H1 (cell line): Measurements from ENCODE around the gene ARHGAP26. TPM values are rescaled to one million over a fixed set of nuclear protein-coding genes. Genes with fewer than 3 reads are reported as not detected.

ENCODE experiments used
- CBX5 ChIP-seq: fragments of 300-800, 300-1000 bp; sonication (generic); IDR thresholded peaks from 2 replicates; pipeline ENCODE4 v1.7.1; 2016; ENCODE audit warnings: antibody characterized with exemption, low read length, low read depth
- CHD2 ChIP-seq: IDR thresholded peaks from 2 replicates; pipeline ENCODE4 v1.6.1; 2012; ENCODE audit warnings: low read length, improper control_type of control experiment
- EP300 ChIP-seq, 2 experiments: IDR thresholded peaks; 1 replicate in 1 of 2; 2 replicates in 1 of 2; pipeline ENCODE4 v1.6.1; 2011 to 2012; ENCODE audit warnings: low read depth in 2 of 2, low read length in 2 of 2, mild to moderate bottlenecking in 2 of 2, borderline replicate concordance in 1 of 2, inconsistent platforms in 1 of 2, moderate library complexity in 1 of 2
- GTF2F1 ChIP-seq: IDR thresholded peaks from 2 replicates; pipeline ENCODE4 v1.6.1; 2012; ENCODE audit warnings: low read depth, low read length, improper control_type of control experiment, borderline replicate concordance
- MAFK ChIP-seq: IDR thresholded peaks from 2 replicates; pipeline ENCODE4 v1.6.1; 2012; ENCODE audit warnings: low read depth, mild to moderate bottlenecking, improper control_type of control experiment, low read length
- POLR2A ChIP-seq, 2 experiments: IDR thresholded peaks; 1 replicate in 1 of 2; 2 replicates in 1 of 2; pipeline ENCODE4 v1.6.1; 2011; ENCODE audit warnings: low read depth in 2 of 2, low read length in 2 of 2, mild to moderate bottlenecking in 2 of 2; ENCODE audit errors: control extremely low read depth in 1 of 2
- SUZ12 ChIP-seq: fragments of 200-600 bp; sonication (generic); IDR thresholded peaks from 2 replicates; pipeline ENCODE4 v1.6.1; 2012; ENCODE audit warnings: mild to moderate bottlenecking, inconsistent platforms, low read length, moderate library complexity, mixed read lengths
- YY1 ChIP-seq: IDR thresholded peaks from 2 replicates; pipeline ENCODE4 v1.6.1; 2011; ENCODE audit warnings: low read depth, mild to moderate bottlenecking, low read length
- polyA plus RNA-seq, 7 experiments: library from polyadenylated mRNA; depleted of rRNA in 3 of 7; stranded (reverse) in 5 of 7; unstranded in 2 of 7; fragments of >200 nt in 5 of 7; fragments of 200-250 nt in 2 of 7; gene quantifications; 1 replicate in 5 of 7; 2 replicates in 1 of 7; 4 replicates in 1 of 7; pipeline versions ENCODE4 v1.2.1 to v1.2.3, GENCODE V29; 2011 to 2013; ENCODE audit warnings: missing spikeins in 2 of 7, mixed read lengths in 2 of 7
- total RNA-seq: library from RNA; stranded (reverse); fragmentation: NEBNext Ultra II Directional; extraction: Animal tissue kit (Norgen Biotek cat#: 25700); gene quantifications from 2 replicates; pipeline ENCODE4 v1.2.1, GENCODE V29; 2021
- TF ChIP-seq, protein P1 (sequence below): fragments of 300-600 bp; sonication (generic); IDR thresholded peaks from 2 replicates; pipeline ENCODE4 v1.7.1; 2012; ENCODE audit warnings: low read length, moderate library complexity, mild to moderate bottlenecking, inconsistent platforms; ENCODE audit not compliant: insufficient replicate concordance

The ARHGAP26 gene
- total and polyA plus RNA-seq, 2 of the 8 experiments (the other 6 are each of a cell fraction or from before 2014, with no cell fraction given), result 7.1 to 24.8 TPM

DNA sequence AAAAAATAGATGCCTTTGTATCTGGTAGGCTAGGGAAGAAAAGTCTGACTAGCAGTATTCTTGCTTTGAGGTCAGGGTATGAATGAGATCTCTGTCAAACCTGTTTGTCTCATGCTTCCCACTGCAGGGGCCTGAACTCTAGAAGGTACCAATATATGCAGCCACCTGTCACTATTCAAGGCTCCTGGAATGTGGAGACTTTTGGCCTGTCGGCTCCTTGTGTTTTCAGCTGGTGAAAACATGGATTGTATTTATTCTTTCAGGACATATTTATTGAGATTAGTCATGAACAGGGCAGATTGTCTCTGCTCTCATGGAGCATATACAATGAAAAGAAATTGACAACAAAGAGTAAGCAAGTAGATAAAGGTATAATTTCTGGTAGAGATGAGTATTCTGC lies 255.8 kb downstream of the ARHGAP26 start (continued):
- TF ChIP-seq, protein P1, sequence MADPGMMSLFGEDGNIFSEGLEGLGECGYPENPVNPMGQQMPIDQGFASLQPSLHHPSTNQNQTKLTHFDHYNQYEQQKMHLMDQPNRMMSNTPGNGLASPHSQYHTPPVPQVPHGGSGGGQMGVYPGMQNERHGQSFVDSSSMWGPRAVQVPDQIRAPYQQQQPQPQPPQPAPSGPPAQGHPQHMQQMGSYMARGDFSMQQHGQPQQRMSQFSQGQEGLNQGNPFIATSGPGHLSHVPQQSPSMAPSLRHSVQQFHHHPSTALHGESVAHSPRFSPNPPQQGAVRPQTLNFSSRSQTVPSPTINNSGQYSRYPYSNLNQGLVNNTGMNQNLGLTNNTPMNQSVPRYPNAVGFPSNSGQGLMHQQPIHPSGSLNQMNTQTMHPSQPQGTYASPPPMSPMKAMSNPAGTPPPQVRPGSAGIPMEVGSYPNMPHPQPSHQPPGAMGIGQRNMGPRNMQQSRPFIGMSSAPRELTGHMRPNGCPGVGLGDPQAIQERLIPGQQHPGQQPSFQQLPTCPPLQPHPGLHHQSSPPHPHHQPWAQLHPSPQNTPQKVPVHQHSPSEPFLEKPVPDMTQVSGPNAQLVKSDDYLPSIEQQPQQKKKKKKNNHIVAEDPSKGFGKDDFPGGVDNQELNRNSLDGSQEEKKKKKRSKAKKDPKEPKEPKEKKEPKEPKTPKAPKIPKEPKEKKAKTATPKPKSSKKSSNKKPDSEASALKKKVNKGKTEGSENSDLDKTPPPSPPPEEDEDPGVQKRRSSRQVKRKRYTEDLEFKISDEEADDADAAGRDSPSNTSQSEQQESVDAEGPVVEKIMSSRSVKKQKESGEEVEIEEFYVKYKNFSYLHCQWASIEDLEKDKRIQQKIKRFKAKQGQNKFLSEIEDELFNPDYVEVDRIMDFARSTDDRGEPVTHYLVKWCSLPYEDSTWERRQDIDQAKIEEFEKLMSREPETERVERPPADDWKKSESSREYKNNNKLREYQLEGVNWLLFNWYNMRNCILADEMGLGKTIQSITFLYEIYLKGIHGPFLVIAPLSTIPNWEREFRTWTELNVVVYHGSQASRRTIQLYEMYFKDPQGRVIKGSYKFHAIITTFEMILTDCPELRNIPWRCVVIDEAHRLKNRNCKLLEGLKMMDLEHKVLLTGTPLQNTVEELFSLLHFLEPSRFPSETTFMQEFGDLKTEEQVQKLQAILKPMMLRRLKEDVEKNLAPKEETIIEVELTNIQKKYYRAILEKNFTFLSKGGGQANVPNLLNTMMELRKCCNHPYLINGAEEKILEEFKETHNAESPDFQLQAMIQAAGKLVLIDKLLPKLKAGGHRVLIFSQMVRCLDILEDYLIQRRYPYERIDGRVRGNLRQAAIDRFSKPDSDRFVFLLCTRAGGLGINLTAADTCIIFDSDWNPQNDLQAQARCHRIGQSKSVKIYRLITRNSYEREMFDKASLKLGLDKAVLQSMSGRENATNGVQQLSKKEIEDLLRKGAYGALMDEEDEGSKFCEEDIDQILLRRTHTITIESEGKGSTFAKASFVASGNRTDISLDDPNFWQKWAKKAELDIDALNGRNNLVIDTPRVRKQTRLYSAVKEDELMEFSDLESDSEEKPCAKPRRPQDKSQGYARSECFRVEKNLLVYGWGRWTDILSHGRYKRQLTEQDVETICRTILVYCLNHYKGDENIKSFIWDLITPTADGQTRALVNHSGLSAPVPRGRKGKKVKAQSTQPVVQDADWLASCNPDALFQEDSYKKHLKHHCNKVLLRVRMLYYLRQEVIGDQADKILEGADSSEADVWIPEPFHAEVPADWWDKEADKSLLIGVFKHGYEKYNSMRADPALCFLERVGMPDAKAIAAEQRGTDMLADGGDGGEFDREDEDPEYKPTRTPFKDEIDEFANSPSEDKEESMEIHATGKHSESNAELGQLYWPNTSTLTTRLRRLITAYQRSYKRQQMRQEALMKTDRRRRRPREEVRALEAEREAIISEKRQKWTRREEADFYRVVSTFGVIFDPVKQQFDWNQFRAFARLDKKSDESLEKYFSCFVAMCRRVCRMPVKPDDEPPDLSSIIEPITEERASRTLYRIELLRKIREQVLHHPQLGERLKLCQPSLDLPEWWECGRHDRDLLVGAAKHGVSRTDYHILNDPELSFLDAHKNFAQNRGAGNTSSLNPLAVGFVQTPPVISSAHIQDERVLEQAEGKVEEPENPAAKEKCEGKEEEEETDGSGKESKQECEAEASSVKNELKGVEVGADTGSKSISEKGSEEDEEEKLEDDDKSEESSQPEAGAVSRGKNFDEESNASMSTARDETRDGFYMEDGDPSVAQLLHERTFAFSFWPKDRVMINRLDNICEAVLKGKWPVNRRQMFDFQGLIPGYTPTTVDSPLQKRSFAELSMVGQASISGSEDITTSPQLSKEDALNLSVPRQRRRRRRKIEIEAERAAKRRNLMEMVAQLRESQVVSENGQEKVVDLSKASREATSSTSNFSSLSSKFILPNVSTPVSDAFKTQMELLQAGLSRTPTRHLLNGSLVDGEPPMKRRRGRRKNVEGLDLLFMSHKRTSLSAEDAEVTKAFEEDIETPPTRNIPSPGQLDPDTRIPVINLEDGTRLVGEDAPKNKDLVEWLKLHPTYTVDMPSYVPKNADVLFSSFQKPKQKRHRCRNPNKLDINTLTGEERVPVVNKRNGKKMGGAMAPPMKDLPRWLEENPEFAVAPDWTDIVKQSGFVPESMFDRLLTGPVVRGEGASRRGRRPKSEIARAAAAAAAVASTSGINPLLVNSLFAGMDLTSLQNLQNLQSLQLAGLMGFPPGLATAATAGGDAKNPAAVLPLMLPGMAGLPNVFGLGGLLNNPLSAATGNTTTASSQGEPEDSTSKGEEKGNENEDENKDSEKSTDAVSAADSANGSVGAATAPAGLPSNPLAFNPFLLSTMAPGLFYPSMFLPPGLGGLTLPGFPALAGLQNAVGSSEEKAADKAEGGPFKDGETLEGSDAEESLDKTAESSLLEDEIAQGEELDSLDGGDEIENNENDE, result no peak
- TF ChIP-seq EP300 (IDR thresholded peaks at IDR 0.05; ENCODE audit: borderline replicate concordance in 1 of 2, low read depth in 2 of 2, low read length in 2 of 2), result no peak
- no peak for TF ChIP-seq YY1
- TF ChIP-seq SUZ12, result no peak
- no peak for TF ChIP-seq POLR2A (IDR thresholded peaks at IDR 0.05; ENCODE audit: control extremely low read depth in 1 of 2, low read depth in 2 of 2, low read length in 2 of 2)
- TF ChIP-seq GTF2F1, result no peak
- no peak for TF ChIP-seq CHD2
- no peak for TF ChIP-seq CBX5
- no peak for TF ChIP-seq MAFK
- TF ChIP-seq, all 59 proteins: peak for 0
